Measurements from ENCODE around the gene GPR135.
A peak's percentile ranks its signal among the peaks of the same experiment; 100 is the strongest.

The GPR135 gene

GRCh38 chr14:59425322-59425935 is 39.8 kb downstream of the GPR135 start:
- Histone ChIP-seq H3K27ac (peak overlapping the region; percentile 39 to 72), H3K4me3 (no peak overlapping the region)
- no peak for TF ChIP-seq CTCF (IDR thresholded peaks at IDR 0.05)
- no peak for DNase-seq (ENCODE audit: low spot score)

GRCh38 chr14:59424341-59425071 is 40.7 kb downstream of the GPR135 start:
- TF ChIP-seq CTCF (IDR thresholded peaks at IDR 0.05) = no peak
- Histone ChIP-seq H3K27ac (peak overlapping the region; percentile 55 to 72), H3K4me3 (no peak overlapping the region)
- DNase-seq (ENCODE audit: low spot score) = no peak

- Histone ChIP-seq H3K27ac (peak overlapping the region; percentile 19 to 57), H3K4me3 (no peak overlapping the region)
- no peak for DNase-seq (ENCODE audit: low spot score)
- no peak for TF ChIP-seq CTCF (IDR thresholded peaks at IDR 0.05)
These were observed 42.9 kb downstream of the GPR135 start for GRCh38 chr14:59422069-59422881.

- no peak for DNase-seq (ENCODE audit: low spot score)
- Histone ChIP-seq H3K4me3 (no peak overlapping the region), H3K27ac (peak overlapping the region; percentile 46 to 65)
- no peak for TF ChIP-seq CTCF (IDR thresholded peaks at IDR 0.05)
These were observed 45.9 kb downstream of the GPR135 start for GRCh38 chr14:59419303-59419702.

GRCh38 chr14:59417311-59417710 is 47.9 kb downstream of the GPR135 start:
- no peak for DNase-seq (ENCODE audit: low spot score)
- TF ChIP-seq CTCF (IDR thresholded peaks at IDR 0.05) = no peak
- Histone ChIP-seq H3K4me3 (no peak overlapping the region), H3K27ac (no peak overlapping the region)

GRCh38 chr14:59415836-59416602 is 49.2 kb downstream of the GPR135 start:
- DNase-seq (ENCODE audit: low spot score) = no peak

More at GRCh38 chr14:59415836-59416602, 49.2 kb downstream of the GPR135 start:
- H3K27ac ChIP-seq = no peak overlapping the region
- no peak overlapping the region for H3K4me3 ChIP-seq
- TF ChIP-seq CTCF (IDR thresholded peaks at IDR 0.05) = no peak
